ENCODE measurements around the gene NPAS2. TPM values are rescaled to one million over a fixed set of nuclear protein-coding genes. Genes with fewer than 3 reads are reported as not detected.

The NPAS2 gene
- total and polyA plus RNA-seq, 2 of the 8 experiments (the other 6 are each of a cell fraction or from before 2014, with no cell fraction given): 1.8 to 1.9 TPM

DNA sequence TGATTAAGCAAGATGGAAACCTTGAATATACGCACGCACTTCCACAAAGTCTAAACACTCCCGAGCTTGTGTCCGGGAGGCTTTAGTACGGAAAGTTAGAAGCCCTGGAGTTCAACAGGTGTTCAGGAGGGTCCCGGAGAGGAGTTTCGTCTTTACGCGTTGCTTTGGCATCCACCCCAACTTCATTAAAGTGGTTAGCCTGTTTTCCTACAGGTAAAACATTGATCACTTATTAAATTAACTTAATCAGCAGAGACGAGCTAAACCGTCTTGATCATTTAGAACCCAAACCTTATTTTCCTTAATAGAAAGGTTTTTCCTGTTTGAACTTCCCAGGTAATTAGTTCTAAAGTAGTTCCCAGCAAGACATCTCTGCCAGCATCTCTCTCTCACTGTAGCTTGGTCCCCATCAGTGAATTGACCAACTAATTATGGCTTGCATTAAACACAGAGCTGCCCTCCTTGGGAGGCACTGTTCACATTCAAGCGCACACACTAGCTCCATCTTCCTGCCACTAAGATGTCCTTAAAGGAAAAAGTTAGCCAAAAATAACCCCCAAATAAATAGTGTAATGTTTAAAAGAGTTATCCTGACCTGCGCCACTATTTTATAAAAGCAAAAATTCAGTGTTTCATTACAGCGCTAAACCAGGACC is 1.4 kb downstream of the NPAS2 start:
- Histone ChIP-seq H3K9ac (replicated peaks in 1 of 4; ENCODE audit: extremely low read depth in 1 of 4, low read depth in 3 of 4, low read length in 3 of 4) (no peak overlapping the region), H3K27me3 (replicated peaks in 1 of 4; ENCODE audit: control insufficient read depth in 3 of 4, extremely low read depth in 1 of 4, insufficient read depth in 3 of 4, low read length in 3 of 4) (peaks cover 21 to 57% (median 47%) of the 10 kb centered on the region in 4 experiments), H3K4me1 (replicated peaks in 1 of 4; ENCODE audit: control insufficient read depth in 3 of 4, insufficient read depth in 4 of 4, low read length in 3 of 4) (peaks cover 0 to 17% (median 6%) of the 10 kb centered on the region in 4 experiments; a peak in 5 of 7 replicates), H2BK120ac (replicated peaks; ENCODE audit: low read depth, low read length) (no peak overlapping the region), H3K23ac (ENCODE audit: insufficient read length) (no peak overlapping the region), H3K9me3 (ENCODE audit: insufficient read depth in 2 of 2, low read depth in 1 of 2, low read length in 1 of 2) (no peaks in the 10 kb centered on the region), H2BK12ac (ENCODE audit: low read depth, low read length) (no peak overlapping the region), H3K36me3 (ENCODE audit: control insufficient read depth in 2 of 4, insufficient read depth in 4 of 4, low read length in 3 of 4) (no peaks in the 10 kb centered on the region), H3K4me3 (ENCODE audit: extremely low read depth in 1 of 4, insufficient read depth in 2 of 4, low read depth in 3 of 4, low read length in 4 of 4) (peak overlapping the region; percentile 45 to 67 (median 50); a peak in 7 of 8 replicates), H2BK15ac (ENCODE audit: low read length) (no peak overlapping the region), H3K27ac (ENCODE audit: low read depth, low read length) (no peak overlapping the region), H3K4ac (replicated peaks; ENCODE audit: insufficient read length, low read depth, low read length) (no peak overlapping the region), H2BK5ac (ENCODE audit: low read depth, low read length) (no peak overlapping the region), H3K4me2 (ENCODE audit: insufficient read depth in 1 of 2, low read depth in 2 of 2, low read length in 2 of 2) (peak overlapping the region; percentile 90 to 96; a peak in 3 of 4 replicates), H3K79me1 (ENCODE audit: low read depth, low read length) (no peaks in the 10 kb centered on the region), H2AFZ (ENCODE audit: low read length) (no peak overlapping the region), H2AK5ac (ENCODE audit: low read depth, low read length) (no peak overlapping the region), H4K5ac (ENCODE audit: insufficient read length, low read depth, low read length) (no peak overlapping the region), H4K20me1 (replicated peaks in 1 of 2; ENCODE audit: control insufficient read depth in 1 of 2, insufficient read depth in 2 of 2, low read length in 2 of 2) (no peaks in the 10 kb centered on the region), H3K56ac (replicated peaks; ENCODE audit: insufficient read length, low read depth, low read length) (no peak overlapping the region), H4K91ac (replicated peaks; ENCODE audit: insufficient read length, low read length) (no peak overlapping the region), H4K8ac (ENCODE audit: extremely low read depth, insufficient read depth, low read length) (no peak overlapping the region), H3K14ac (ENCODE audit: insufficient read length) (no peak overlapping the region), H3K18ac (ENCODE audit: extremely low read depth, low read length) (no peak overlapping the region), H3K79me2 (ENCODE audit: control insufficient read depth in 1 of 2, insufficient read depth in 2 of 2, low read length in 2 of 2) (no peaks in the 10 kb centered on the region), H3K23me2 (ENCODE audit: low read depth, low read length) (peaks cover 16% of the 10 kb centered on the region; the same call in 1 of the 2 replicates), H2BK20ac (ENCODE audit: low read length) (no peak overlapping the region)
- DNase-seq (ENCODE audit: low read depth in 1 of 2, low spot score in 2 of 2) (no peak), FAIRE-seq (no peak)
- ChIA-PET POLR2A (ENCODE audit: partially characterized antibody) (interaction anchor here (0.7 to 1.4 kb wide), 2 partner anchors 19 to 182 kb away, joined by 3 to 7 read pairs; partner anchors contain the start of gene RPL31), CTCF (ENCODE audit: partially characterized antibody) (interaction anchor here (1.0 to 1.3 kb wide), 5 partner anchors 8 to 215 kb away, joined by 3 read pairs; no protein-coding TSS in a partner anchor)
- WGBS, 2 experiments (ENCODE audit: extremely low coverage in 1 of 2, insufficient coverage in 1 of 2, insufficient read length in 1 of 2, insufficient replicate concordance in 2 of 2, low coverage in 1 of 2, low lambda C conversion rate in 2 of 2, missing lambda C conversion rate in 1 of 2): 24% methylated on average over 14 of the region's 14 CpGs; no CpG with 5 or more reads in 1 of the 2 experiments
- TF ChIP-seq ZNF274 (IDR thresholded peaks at IDR 0.05; ENCODE audit: borderline replicate concordance, extremely low read depth, low read length): no peak
- no peak for TF ChIP-seq BRCA1 (IDR thresholded peaks at IDR 0.05; ENCODE audit: low read depth, low read length)
- TF ChIP-seq POLR2A (IDR thresholded peaks at IDR 0.05; ENCODE audit: control extremely low read depth in 1 of 2, low read depth in 2 of 2, low read length in 2 of 2): no peak
- TF ChIP-seq RAD21 (IDR thresholded peaks at IDR 0.05 in 1 of 2, conservative IDR thresholded peaks at IDR 0.05 in 1 of 2; ENCODE audit: low read depth in 2 of 2, low read length in 2 of 2): no peak
- no peak for TF ChIP-seq POLR2AphosphoS5 (IDR thresholded peaks at IDR 0.05; ENCODE audit: low read depth, low read length)
- no peak for TF ChIP-seq SP4 (IDR thresholded peaks at IDR 0.05; ENCODE audit: low read length)
- TF ChIP-seq CHD2 (IDR thresholded peaks at IDR 0.05; ENCODE audit: low read length): no peak
- TF ChIP-seq KDM1A (IDR thresholded peaks at IDR 0.05; ENCODE audit: borderline replicate concordance, low read length): no peak
- TF ChIP-seq RNF2 (IDR thresholded peaks at IDR 0.05; ENCODE audit: borderline replicate concordance, low read depth, low read length, missing control alignments, poor library complexity, severe bottlenecking): peak; percentile 63
- TF ChIP-seq SP1 (IDR thresholded peaks at IDR 0.05; ENCODE audit: low read depth, low read length): no peak
- TF ChIP-seq NANOG (IDR thresholded peaks at IDR 0.05; ENCODE audit: insufficient read depth, low read depth, low read length, poor library complexity, severe bottlenecking): no peak
- no peak for TF ChIP-seq ASH2L (IDR thresholded peaks at IDR 0.05; ENCODE audit: low read length)
- TF ChIP-seq TCF12 (IDR thresholded peaks at IDR 0.05; ENCODE audit: low read depth, low read length): 0 out of 2 replicates have a peak, but pooled peaks have one; percentile 27

Data from H1 (cell line).